ENCODE measurements around the gene ST6GALNAC1. TPM values are rescaled to one million over a fixed set of nuclear protein-coding genes. Genes with fewer than 3 reads are reported as not detected.

The ST6GALNAC1 gene, protein sequence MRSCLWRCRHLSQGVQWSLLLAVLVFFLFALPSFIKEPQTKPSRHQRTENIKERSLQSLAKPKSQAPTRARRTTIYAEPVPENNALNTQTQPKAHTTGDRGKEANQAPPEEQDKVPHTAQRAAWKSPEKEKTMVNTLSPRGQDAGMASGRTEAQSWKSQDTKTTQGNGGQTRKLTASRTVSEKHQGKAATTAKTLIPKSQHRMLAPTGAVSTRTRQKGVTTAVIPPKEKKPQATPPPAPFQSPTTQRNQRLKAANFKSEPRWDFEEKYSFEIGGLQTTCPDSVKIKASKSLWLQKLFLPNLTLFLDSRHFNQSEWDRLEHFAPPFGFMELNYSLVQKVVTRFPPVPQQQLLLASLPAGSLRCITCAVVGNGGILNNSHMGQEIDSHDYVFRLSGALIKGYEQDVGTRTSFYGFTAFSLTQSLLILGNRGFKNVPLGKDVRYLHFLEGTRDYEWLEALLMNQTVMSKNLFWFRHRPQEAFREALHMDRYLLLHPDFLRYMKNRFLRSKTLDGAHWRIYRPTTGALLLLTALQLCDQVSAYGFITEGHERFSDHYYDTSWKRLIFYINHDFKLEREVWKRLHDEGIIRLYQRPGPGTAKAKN
- 0.43 TPM in 1 of 2 replicates, not detected in the other for total RNA-seq

DNA sequence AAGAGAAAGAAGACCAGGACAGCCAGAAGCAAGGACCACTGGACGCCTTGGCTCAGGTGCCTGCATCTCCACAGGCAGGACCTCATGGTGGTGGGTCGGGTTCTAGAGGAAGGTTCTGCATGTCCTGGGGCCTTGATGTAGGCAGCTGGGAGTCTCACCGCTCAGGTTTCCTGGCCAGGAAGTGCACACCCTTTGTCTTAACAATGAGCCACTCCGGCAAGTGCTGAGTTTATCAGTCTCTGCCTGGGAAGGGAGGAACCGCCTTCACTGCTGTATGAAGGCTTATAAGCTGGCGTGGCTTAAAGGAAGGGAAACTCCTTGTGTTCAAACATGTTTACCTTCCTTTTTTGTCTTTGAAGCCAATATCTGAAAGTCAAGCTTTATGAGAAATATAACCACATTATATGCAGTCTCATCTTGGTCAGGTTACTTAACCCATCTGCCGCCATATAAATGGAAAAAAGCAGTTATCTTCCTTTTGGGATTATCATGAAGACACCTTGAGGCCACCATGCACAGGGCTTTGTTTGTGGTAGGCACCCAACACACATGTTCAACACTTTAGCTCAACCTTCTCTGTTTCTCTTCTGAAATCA lies at the start of gene ST6GALNAC1:
Gene ST6GALNAC1, minus strand, starts transcription at position 205 of the 596 bp plus-strand sequence. Its CDS starts 119 bp downstream, at position 86.

DNA sequence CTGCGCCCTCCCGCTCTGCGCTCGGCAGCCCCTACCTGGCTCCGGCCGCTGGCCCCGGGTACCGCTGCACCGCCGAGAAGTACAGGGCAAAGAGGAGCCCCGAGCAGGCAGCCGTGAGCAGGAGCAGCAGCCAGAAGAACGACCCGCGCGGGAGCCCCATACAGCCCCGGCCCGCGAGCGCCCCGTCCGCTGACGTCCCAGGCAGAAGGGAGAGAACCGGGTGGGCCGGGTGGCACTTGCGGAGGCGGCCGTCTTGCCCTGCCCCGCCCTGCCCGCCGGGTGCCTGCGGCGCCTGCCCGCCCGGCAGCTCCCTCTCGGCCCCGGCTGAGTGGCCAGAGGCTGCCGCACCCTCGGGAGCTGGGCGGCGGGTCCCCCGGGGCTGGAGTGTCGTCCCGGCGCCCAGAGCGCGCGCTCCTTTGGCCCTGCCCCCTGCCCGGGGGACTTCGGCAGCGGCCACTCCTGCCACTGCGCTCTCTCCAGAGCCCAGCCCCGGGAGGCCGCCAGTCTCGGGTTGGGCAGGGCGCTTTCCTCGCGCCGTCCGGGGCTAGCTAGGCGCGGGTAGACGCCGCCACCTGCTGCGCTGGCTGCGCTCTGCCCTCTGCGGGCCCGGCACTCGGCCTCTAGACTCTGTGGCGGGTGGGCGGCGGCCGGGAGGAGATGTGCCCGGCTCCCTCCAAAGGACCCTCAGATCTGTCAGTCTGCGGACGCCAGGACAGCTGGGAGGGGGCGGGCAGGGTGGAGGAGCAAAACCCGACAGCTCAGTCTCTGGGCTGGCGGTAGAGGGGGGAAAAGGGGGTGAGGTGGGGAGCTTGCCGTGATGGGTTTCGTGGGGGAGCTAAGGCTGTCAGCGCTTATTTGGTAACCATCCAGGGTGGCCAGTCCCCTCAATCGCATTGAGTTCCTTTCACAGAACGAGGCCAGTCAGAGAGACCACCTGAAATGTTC lies 57.6 kb downstream of the ST6GALNAC1 start, which contains the start of gene ST6GALNAC2:
Gene ST6GALNAC2, minus strand, starts transcription at position 212 of the 945 bp plus-strand sequence. Its CDS starts 52 bp downstream, at position 160.

Other genes starting within 250 kb of the ST6GALNAC1 start
- 28.6 and 40.1 TPM in 2 replicates for gene UBE2O, start 190.6 kb downstream of the ST6GALNAC1 start, total RNA-seq
- gene AANAT, start 176.2 kb downstream of the ST6GALNAC1 start, total RNA-seq: not detected in 2 replicates
- 9.2 and 26.8 TPM in 2 replicates for gene RHBDF2, start 142.3 kb downstream of the ST6GALNAC1 start, total RNA-seq
- gene CYGB, start 106.0 kb downstream of the ST6GALNAC1 start, total RNA-seq: 24.4 and 51.4 TPM in 2 replicates
- 4.5 and 5.3 TPM in 2 replicates for gene PRCD, start 103.7 kb downstream of the ST6GALNAC1 start, total RNA-seq
- gene ST6GALNAC2, start 57.9 kb downstream of the ST6GALNAC1 start, total RNA-seq: 0.33 and 0.76 TPM in 2 replicates
- 373 and 449 TPM in 2 replicates for gene MXRA7, start 67.2 kb upstream of the ST6GALNAC1 start, total RNA-seq
- 22.4 and 23.0 TPM in 2 replicates for gene JMJD6, start 82.8 kb upstream of the ST6GALNAC1 start, total RNA-seq
- gene METTL23, start 83.1 kb upstream of the ST6GALNAC1 start, total RNA-seq: 25.8 and 27.1 TPM in 2 replicates
- 127 and 184 TPM in 2 replicates for gene SRSF2, start 93.6 kb upstream of the ST6GALNAC1 start, total RNA-seq
- gene MFSD11, start 94.4 kb upstream of the ST6GALNAC1 start, total RNA-seq: 29.7 and 30.4 TPM in 2 replicates
- 0.10 and 0.33 TPM in 2 replicates for gene MGAT5B, start 224.6 kb upstream of the ST6GALNAC1 start, total RNA-seq

All from smooth muscle cell of the pulmonary artery (primary cell).